Measurements from ENCODE around the gene NAA50. TPM values are rescaled to one million over a fixed set of nuclear protein-coding genes. Genes with fewer than 3 reads are reported as not detected.
A peak's percentile ranks its signal among the peaks of the same experiment; 100 is the strongest.

NAA50 gene
- polyA plus RNA-seq (2012; ENCODE audit: missing spikeins), result 71.9 TPM

GRCh38 chr3:113745756-113746547 lies at the start of gene NAA50:
Gene NAA50, minus strand, starts transcription at chr3:113746249. Its CDS starts 300 bp downstream, at chr3:113745949.
- peak; percentile 65 for DNase-seq (ENCODE audit: insufficient read length)
- peak; percentile 96 for FAIRE-seq
- TF ChIP-seq POLR2AphosphoS5 (IDR thresholded peaks at IDR 0.05; ENCODE audit: low read depth, low read length), result peak; percentile 91
- peak; percentile 86 for TF ChIP-seq POLR2A (IDR thresholded peaks at IDR 0.05; ENCODE audit: low read depth, low read length)
- TF ChIP-seq TAF1 (IDR thresholded peaks at IDR 0.05; ENCODE audit: borderline replicate concordance, low read depth, low read length), result peak; percentile 54; the same call in 1 of the 2 replicates

GRCh38 chr3:113795693-113796092 lies 49.6 kb upstream of the NAA50 start:
- DNase-seq (ENCODE audit: insufficient read length) (no peak), FAIRE-seq (no peak)
- no peak for TF ChIP-seq POLR2AphosphoS5 (IDR thresholded peaks at IDR 0.05; ENCODE audit: low read depth, low read length)
- TF ChIP-seq TAF1 (IDR thresholded peaks at IDR 0.05; ENCODE audit: borderline replicate concordance, low read depth, low read length), result no peak
- TF ChIP-seq POLR2A (IDR thresholded peaks at IDR 0.05; ENCODE audit: low read depth, low read length), result no peak

- DNase-seq (ENCODE audit: insufficient read length), result no peak
- no peak for FAIRE-seq
Observed at GRCh38 chr3:113794526-113794925, 48.5 kb upstream of the NAA50 start.

GRCh38 chr3:113791381-113791780 lies 45.3 kb upstream of the NAA50 start:
- FAIRE-seq (no peak), DNase-seq (ENCODE audit: insufficient read length) (no peak)
- TF ChIP-seq TAF1 (IDR thresholded peaks at IDR 0.05; ENCODE audit: borderline replicate concordance, low read depth, low read length), result no peak
- TF ChIP-seq POLR2A (IDR thresholded peaks at IDR 0.05; ENCODE audit: low read depth, low read length), result no peak
- TF ChIP-seq POLR2AphosphoS5 (IDR thresholded peaks at IDR 0.05; ENCODE audit: low read depth, low read length), result no peak

More at GRCh38 chr3:113794526-113794925, 48.5 kb upstream of the NAA50 start:
- no peak for TF ChIP-seq POLR2AphosphoS5 (IDR thresholded peaks at IDR 0.05; ENCODE audit: low read depth, low read length)
- no peak for TF ChIP-seq POLR2A (IDR thresholded peaks at IDR 0.05; ENCODE audit: low read depth, low read length)
- TF ChIP-seq TAF1 (IDR thresholded peaks at IDR 0.05; ENCODE audit: borderline replicate concordance, low read depth, low read length), result no peak

GRCh38 chr3:113783980-113784379 lies 37.9 kb upstream of the NAA50 start:
- TF ChIP-seq TAF1 (IDR thresholded peaks at IDR 0.05; ENCODE audit: borderline replicate concordance, low read depth, low read length) (no peak), POLR2A (IDR thresholded peaks at IDR 0.05; ENCODE audit: low read depth, low read length) (no peak), POLR2AphosphoS5 (IDR thresholded peaks at IDR 0.05; ENCODE audit: low read depth, low read length) (no peak)
- DNase-seq (ENCODE audit: insufficient read length) (no peak), FAIRE-seq (no peak)

- no peak for TF ChIP-seq POLR2AphosphoS5 (IDR thresholded peaks at IDR 0.05; ENCODE audit: low read depth, low read length)
- no peak for TF ChIP-seq TAF1 (IDR thresholded peaks at IDR 0.05; ENCODE audit: borderline replicate concordance, low read depth, low read length)
- TF ChIP-seq POLR2A (IDR thresholded peaks at IDR 0.05; ENCODE audit: low read depth, low read length), result no peak
- DNase-seq (ENCODE audit: insufficient read length) (no peak), FAIRE-seq (peak; percentile 81)
Observed at GRCh38 chr3:113783463-113783862, 37.4 kb upstream of the NAA50 start.

- DNase-seq (ENCODE audit: insufficient read length) (no peak), FAIRE-seq (no peak)
- TF ChIP-seq TAF1 (IDR thresholded peaks at IDR 0.05; ENCODE audit: borderline replicate concordance, low read depth, low read length) (no peak), POLR2A (IDR thresholded peaks at IDR 0.05; ENCODE audit: low read depth, low read length) (no peak), POLR2AphosphoS5 (IDR thresholded peaks at IDR 0.05; ENCODE audit: low read depth, low read length) (no peak)
Observed at GRCh38 chr3:113776564-113776963, 30.5 kb upstream of the NAA50 start.

GRCh38 chr3:113775516-113775915 lies 29.5 kb upstream of the NAA50 start:
- FAIRE-seq (no peak), DNase-seq (ENCODE audit: insufficient read length) (no peak)
- TF ChIP-seq POLR2A (IDR thresholded peaks at IDR 0.05; ENCODE audit: low read depth, low read length) (no peak), POLR2AphosphoS5 (IDR thresholded peaks at IDR 0.05; ENCODE audit: low read depth, low read length) (no peak), TAF1 (IDR thresholded peaks at IDR 0.05; ENCODE audit: borderline replicate concordance, low read depth, low read length) (no peak)

- FAIRE-seq, result no peak
- no peak for DNase-seq (ENCODE audit: insufficient read length)
Observed at GRCh38 chr3:113773381-113773780, 27.3 kb upstream of the NAA50 start.

GRCh38 chr3:113771993-113772392 lies 25.9 kb upstream of the NAA50 start:
- no peak for TF ChIP-seq POLR2A (IDR thresholded peaks at IDR 0.05; ENCODE audit: low read depth, low read length)
- no peak for TF ChIP-seq POLR2AphosphoS5 (IDR thresholded peaks at IDR 0.05; ENCODE audit: low read depth, low read length)
- TF ChIP-seq TAF1 (IDR thresholded peaks at IDR 0.05; ENCODE audit: borderline replicate concordance, low read depth, low read length), result no peak
- DNase-seq (ENCODE audit: insufficient read length) (no peak), FAIRE-seq (no peak)

More at GRCh38 chr3:113773381-113773780, 27.3 kb upstream of the NAA50 start:
- TF ChIP-seq TAF1 (IDR thresholded peaks at IDR 0.05; ENCODE audit: borderline replicate concordance, low read depth, low read length), result no peak
- TF ChIP-seq POLR2AphosphoS5 (IDR thresholded peaks at IDR 0.05; ENCODE audit: low read depth, low read length), result no peak
- TF ChIP-seq POLR2A (IDR thresholded peaks at IDR 0.05; ENCODE audit: low read depth, low read length), result no peak

- DNase-seq (ENCODE audit: insufficient read length) (no peak), FAIRE-seq (no peak)
- TF ChIP-seq TAF1 (IDR thresholded peaks at IDR 0.05; ENCODE audit: borderline replicate concordance, low read depth, low read length) (no peak), POLR2A (IDR thresholded peaks at IDR 0.05; ENCODE audit: low read depth, low read length) (no peak), POLR2AphosphoS5 (IDR thresholded peaks at IDR 0.05; ENCODE audit: low read depth, low read length) (no peak)
Observed at GRCh38 chr3:113769551-113769950, 23.5 kb upstream of the NAA50 start.

GRCh38 chr3:113764698-113765097 lies 18.6 kb upstream of the NAA50 start:
- DNase-seq (ENCODE audit: insufficient read length) (no peak), FAIRE-seq (no peak)
- TF ChIP-seq POLR2A (IDR thresholded peaks at IDR 0.05; ENCODE audit: low read depth, low read length) (no peak), TAF1 (IDR thresholded peaks at IDR 0.05; ENCODE audit: borderline replicate concordance, low read depth, low read length) (no peak), POLR2AphosphoS5 (IDR thresholded peaks at IDR 0.05; ENCODE audit: low read depth, low read length) (no peak)
